ENCODE results near the gene GRIA3.

DNA sequence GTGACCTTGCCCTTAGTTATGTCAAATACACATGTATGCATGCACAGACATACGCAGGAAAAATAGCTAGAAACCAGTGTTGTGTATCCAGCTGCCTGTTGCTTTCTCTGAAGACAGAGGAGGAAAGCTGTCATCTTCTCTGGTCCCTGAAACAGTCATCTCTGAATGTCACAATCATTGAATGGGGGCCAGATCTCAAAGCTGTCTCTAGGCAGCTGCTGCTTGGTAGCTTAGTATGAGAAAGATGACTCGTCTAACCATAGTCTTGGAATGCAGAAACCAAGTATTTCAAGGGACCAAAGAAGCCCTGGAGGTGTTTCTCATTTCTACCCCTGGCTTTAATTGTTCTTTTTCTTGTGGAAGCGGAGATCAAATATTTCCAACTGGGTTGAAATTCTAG, 4.0 kb downstream of the GRIA3 start:
- TF ChIP-seq, protein P1, sequence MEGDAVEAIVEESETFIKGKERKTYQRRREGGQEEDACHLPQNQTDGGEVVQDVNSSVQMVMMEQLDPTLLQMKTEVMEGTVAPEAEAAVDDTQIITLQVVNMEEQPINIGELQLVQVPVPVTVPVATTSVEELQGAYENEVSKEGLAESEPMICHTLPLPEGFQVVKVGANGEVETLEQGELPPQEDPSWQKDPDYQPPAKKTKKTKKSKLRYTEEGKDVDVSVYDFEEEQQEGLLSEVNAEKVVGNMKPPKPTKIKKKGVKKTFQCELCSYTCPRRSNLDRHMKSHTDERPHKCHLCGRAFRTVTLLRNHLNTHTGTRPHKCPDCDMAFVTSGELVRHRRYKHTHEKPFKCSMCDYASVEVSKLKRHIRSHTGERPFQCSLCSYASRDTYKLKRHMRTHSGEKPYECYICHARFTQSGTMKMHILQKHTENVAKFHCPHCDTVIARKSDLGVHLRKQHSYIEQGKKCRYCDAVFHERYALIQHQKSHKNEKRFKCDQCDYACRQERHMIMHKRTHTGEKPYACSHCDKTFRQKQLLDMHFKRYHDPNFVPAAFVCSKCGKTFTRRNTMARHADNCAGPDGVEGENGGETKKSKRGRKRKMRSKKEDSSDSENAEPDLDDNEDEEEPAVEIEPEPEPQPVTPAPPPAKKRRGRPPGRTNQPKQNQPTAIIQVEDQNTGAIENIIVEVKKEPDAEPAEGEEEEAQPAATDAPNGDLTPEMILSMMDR (IDR thresholded peaks at IDR 0.05 in 2 of 3, conservative IDR thresholded peaks at IDR 0.05 in 1 of 3; ENCODE audit: control insufficient read depth in 2 of 3, extremely low read depth in 1 of 3, insufficient read depth in 1 of 3, low read depth in 3 of 3, low read length in 3 of 3), result no peak
- TF ChIP-seq FOXM1 (IDR thresholded peaks at IDR 0.05; ENCODE audit: low read depth, low read length) (no peak), RBBP5 (conservative IDR thresholded peaks at IDR 0.05) (no peak), NFIC (IDR thresholded peaks at IDR 0.05; ENCODE audit: low read depth, low read length) (no peak), EP300 (IDR thresholded peaks at IDR 0.05; ENCODE audit: borderline replicate concordance in 1 of 2, control insufficient read depth in 1 of 2, low read depth in 2 of 2, low read length in 2 of 2) (no peak), GABPA (IDR thresholded peaks at IDR 0.05; ENCODE audit: low read depth) (no peak)
